Sigmoid colon (tissue), 4 donors: ENCODE results near the gene PDIA6.

Experiments
- CTCF ChIP-seq, 4 experiments: fragments of 450-650 bp in 3 of 4; fragments of 200-600 bp in 1 of 4; IDR thresholded peaks; one replicate each; pipeline ENCODE4 v1.5.1; 2016 to 2019; ENCODE audit warnings: antibody characterized with exemption in 4 of 4, mild to moderate bottlenecking in 3 of 4, moderate library complexity in 2 of 4
- EP300 ChIP-seq, 4 donors: sonication (generic); formaldehyde crosslinking; IDR thresholded peaks; one replicate each; pipeline ENCODE4 v1.6.1; 2017; ENCODE audit warnings: antibody characterized with exemption in 4 of 4

- no peak for TF ChIP-seq EP300 (IDR thresholded peaks at IDR 0.05)
- no peak for TF ChIP-seq CTCF (IDR thresholded peaks at IDR 0.05)
These were observed 49.2 kb upstream of the PDIA6 start for GRCh38 chr2:10861765-10862164.
